ENCODE data around the gene RAB7B. TPM values are rescaled to one million over a fixed set of nuclear protein-coding genes. Genes with fewer than 3 reads are reported as not detected.

Gene RAB7B
- total RNA-seq, 2 donors from 2014 or later, result 4.8 to 5.1 TPM

DNA sequence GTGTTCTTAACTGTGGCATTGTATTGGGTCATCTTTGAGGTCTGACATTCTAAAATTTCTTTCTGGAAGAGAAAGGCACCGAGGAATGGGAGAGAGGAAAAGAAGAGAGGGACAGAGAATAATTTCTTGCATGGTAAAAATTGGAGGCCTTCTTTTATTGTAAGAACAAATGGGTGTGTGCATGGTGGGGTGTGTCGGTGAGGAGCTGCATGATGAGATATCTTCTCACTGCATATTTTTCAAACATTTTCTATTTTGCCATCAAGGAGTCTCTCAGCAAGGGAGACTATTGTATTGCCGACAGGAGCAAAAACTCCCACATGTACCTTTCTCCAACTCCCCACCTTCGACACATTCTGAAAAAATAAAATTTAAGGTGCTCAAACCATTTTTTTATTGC is 27.0 kb upstream of the RAB7B start:
- no peaks in the 10 kb centered on the region for H3K9me3 ChIP-seq
- TF ChIP-seq, protein P1, sequence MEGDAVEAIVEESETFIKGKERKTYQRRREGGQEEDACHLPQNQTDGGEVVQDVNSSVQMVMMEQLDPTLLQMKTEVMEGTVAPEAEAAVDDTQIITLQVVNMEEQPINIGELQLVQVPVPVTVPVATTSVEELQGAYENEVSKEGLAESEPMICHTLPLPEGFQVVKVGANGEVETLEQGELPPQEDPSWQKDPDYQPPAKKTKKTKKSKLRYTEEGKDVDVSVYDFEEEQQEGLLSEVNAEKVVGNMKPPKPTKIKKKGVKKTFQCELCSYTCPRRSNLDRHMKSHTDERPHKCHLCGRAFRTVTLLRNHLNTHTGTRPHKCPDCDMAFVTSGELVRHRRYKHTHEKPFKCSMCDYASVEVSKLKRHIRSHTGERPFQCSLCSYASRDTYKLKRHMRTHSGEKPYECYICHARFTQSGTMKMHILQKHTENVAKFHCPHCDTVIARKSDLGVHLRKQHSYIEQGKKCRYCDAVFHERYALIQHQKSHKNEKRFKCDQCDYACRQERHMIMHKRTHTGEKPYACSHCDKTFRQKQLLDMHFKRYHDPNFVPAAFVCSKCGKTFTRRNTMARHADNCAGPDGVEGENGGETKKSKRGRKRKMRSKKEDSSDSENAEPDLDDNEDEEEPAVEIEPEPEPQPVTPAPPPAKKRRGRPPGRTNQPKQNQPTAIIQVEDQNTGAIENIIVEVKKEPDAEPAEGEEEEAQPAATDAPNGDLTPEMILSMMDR (IDR thresholded peaks at IDR 0.05), result no peak
- no peaks in the 10 kb centered on the region for H3K27me3 ChIP-seq
- H3K4me1 ChIP-seq, result no peaks in the 10 kb centered on the region
- DNase-seq (ENCODE audit: low spot score), result no peak
- no peak overlapping the region for H3K4me3 ChIP-seq
- no peaks in the 10 kb centered on the region for H3K36me3 ChIP-seq
- H3K27ac ChIP-seq, result no peak overlapping the region

DNA sequence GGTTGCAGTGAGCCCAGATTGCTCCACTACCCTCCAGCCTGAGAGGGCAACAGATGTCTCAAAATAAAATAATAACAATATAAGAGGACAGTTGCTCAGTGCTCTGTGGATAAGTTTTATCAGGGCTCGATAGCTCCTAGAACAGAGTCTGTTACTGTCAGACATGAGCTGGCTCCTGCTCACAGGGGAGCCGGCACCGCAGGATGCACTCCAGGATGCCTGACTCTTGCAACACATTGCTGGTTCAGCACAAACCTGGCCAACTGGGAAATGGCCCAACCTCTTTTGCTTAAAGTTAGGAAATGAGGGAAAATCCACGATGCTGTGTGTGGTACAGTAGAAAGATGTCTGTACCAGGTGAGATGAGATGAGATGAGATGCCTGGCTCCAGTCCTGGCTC is 26.3 kb upstream of the RAB7B start:
- TF ChIP-seq, protein P1 (IDR thresholded peaks at IDR 0.05), result no peak
- DNase-seq (ENCODE audit: low spot score), result no peak
- H3K27ac ChIP-seq, result no peak overlapping the region
- no peaks in the 10 kb centered on the region for H3K4me1 ChIP-seq
- no peaks in the 10 kb centered on the region for H3K27me3 ChIP-seq
- no peaks in the 10 kb centered on the region for H3K36me3 ChIP-seq
- no peaks in the 10 kb centered on the region for H3K9me3 ChIP-seq
- H3K4me3 ChIP-seq, result no peak overlapping the region

DNA sequence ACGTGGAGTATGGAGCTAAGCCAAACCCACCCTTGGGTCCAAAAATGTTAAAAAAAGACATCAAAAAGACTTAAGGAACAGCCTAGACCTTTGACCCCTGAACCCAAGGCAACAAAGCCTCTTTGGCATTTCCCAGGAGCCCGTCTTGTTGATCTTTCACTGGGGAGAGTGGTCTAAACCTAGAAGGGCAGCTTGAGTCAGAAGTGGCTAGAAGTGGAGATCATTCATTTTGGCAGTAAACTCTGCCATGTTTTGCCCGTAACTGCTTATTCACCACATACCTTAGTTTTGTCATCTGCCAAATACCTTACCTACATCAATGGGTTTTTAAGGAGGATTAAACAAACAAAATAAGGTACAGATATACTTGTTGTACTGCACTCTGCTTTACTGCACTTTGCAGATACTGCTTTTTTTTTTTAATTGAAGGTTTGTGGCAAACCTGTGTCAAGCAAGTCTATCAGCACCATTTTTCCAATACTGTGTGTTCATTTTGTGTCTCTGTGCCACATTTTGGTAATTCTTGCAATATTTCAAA is 22.2 kb upstream of the RAB7B start:
- Histone ChIP-seq H3K27me3 (no peaks in the 10 kb centered on the region), H3K9me3 (no peaks in the 10 kb centered on the region), H3K36me3 (no peaks in the 10 kb centered on the region), H3K4me3 (no peak overlapping the region), H3K27ac (no peak overlapping the region), H3K4me1 (no peaks in the 10 kb centered on the region)
- DNase-seq (ENCODE audit: low spot score), result no peak
- TF ChIP-seq, protein P1 (IDR thresholded peaks at IDR 0.05), result no peak

DNA sequence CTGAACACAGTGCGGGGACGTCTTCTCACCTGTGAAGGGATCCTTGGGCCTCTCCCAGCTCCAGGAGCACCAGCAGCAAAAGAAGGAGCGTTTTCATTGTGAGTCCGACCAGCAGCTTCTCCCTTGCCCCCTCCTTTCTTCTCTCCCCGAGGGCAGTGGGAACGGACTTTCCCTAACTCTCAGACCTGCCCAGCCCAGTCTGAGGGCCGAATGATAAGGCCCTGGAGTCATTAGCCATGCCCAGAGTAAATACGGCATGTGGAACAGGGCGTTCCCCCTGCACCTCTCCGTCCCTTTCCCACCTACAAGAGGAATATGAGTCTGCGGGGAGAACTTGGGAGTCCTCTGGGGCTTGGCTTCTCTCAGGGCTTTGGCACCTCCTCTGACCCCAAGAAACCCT is 20.5 kb upstream of the RAB7B start, which contains the start of gene CTSE:
Gene CTSE, minus strand, starts transcription at position 201 of the 400 bp plus-strand sequence. Its CDS starts 104 bp downstream, at position 97.
- no peaks in the 10 kb centered on the region for H3K27me3 ChIP-seq
- TF ChIP-seq, protein P1 (IDR thresholded peaks at IDR 0.05), result no peak
- H3K27ac ChIP-seq, result no peak within 1 kb of the TSS
- no peaks in the 10 kb centered on the region for H3K9me3 ChIP-seq
- H3K36me3 ChIP-seq, result no peaks in the 10 kb centered on the region
- no peak for DNase-seq (ENCODE audit: low spot score)
- H3K4me3 ChIP-seq, result no peak within 1 kb of the TSS
- H3K4me1 ChIP-seq, result no peaks in the 10 kb centered on the region

DNA sequence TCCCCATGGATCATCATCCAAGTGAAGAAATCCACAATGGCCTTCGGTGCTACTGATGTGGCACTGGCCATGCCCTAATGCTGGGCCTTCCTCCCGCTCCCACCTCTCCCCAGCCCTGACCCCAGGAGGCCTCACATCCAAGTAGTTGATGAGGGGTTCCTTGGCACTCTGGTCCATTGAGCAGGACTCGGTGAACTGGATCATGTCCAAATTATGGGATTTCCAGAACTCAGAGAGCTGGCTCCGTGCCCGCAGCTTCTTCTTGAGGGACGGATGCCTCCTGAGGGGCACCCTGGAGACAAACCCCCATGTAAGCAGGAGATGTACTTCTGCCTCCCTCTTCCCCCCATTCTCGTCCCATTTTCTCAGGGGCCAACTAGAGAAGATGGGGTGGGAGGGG is 19.6 kb upstream of the RAB7B start:
- Histone ChIP-seq H3K4me1 (no peaks in the 10 kb centered on the region), H3K4me3 (no peak overlapping the region), H3K27me3 (no peaks in the 10 kb centered on the region), H3K9me3 (no peaks in the 10 kb centered on the region), H3K27ac (no peak overlapping the region), H3K36me3 (no peaks in the 10 kb centered on the region)
- TF ChIP-seq, protein P1 (IDR thresholded peaks at IDR 0.05), result no peak
- no peak for DNase-seq (ENCODE audit: low spot score)

All from right atrium auricular region (tissue), 2 donors.